HEK293 (cell line): ENCODE data around the gene MT1F.

Experiments used
- CTCF ChIA-PET: fragments of 350-600 bp; formaldehyde crosslinking; extraction: SDS; loops from one replicate; lab custom pipeline; 2021; ENCODE audit warnings: antibody characterized with exemption; lab: Yijun Ruan, JAX
- POLR2A ChIA-PET: fragments of 300-600 bp; formaldehyde crosslinking; extraction: SDS; loops from one replicate; lab custom pipeline; 2020; ENCODE audit warnings: antibody characterized with exemption, inconsistent platforms; lab: Yijun Ruan, JAX
- H3K27ac ChIP-seq: fragments of 200-500 bp; sonication (Bioruptor generic); 2 replicates; pipeline ENCODE4 v1.5.1; 2014; ENCODE audit warnings: low read depth, low read length, control low read depth, inconsistent platforms; ENCODE audit errors: extremely low read depth
- H3K36me3 ChIP-seq, 2 experiments: fragments of 200-500 bp in 1 of 2; sonication (Bioruptor generic) in 1 of 2; 1 replicate in 1 of 2; 2 replicates in 1 of 2; pipeline ENCODE4 v1.5.1; 2014 to 2017; ENCODE audit warnings: inconsistent platforms in 2 of 2, low read length in 2 of 2; ENCODE audit not compliant: control insufficient read depth in 2 of 2, insufficient read depth in 1 of 2
- H3K4me1 ChIP-seq: fragments of 200-500 bp; sonication (Bioruptor generic); 2 replicates; pipeline ENCODE4 v1.5.1; 2014; ENCODE audit warnings: mild to moderate bottlenecking, low read length, inconsistent platforms; ENCODE audit not compliant: control insufficient read depth, insufficient read depth
- H3K4me3 ChIP-seq: 2 replicates; pipeline ENCODE4 v1.5.1; 2011; ENCODE audit warnings: low read depth, mild to moderate bottlenecking, control low read depth, low read length, moderate library complexity
- H3K9me3 ChIP-seq: fragments of 200-500 bp; sonication (Bioruptor generic); 2 replicates; pipeline ENCODE4 v1.5.1; 2014; ENCODE audit warnings: low read depth, low read length, inconsistent platforms; ENCODE audit not compliant: control insufficient read depth, insufficient read depth
- BCL11A ChIP-seq: fragments of 450-650 bp; formaldehyde crosslinking; IDR thresholded peaks from 2 replicates; pipeline ENCODE4 v1.5.1; 2016; ENCODE audit warnings: low read depth, missing biosample characterization, missing genetic modification characterization
- BCL11B ChIP-seq: fragments of 450-650 bp; formaldehyde crosslinking; IDR thresholded peaks from 2 replicates; pipeline ENCODE4 v1.5.1; 2016; ENCODE audit warnings: low read depth, missing biosample characterization, missing genetic modification characterization
- HOXA7 ChIP-seq: sonication (generic); formaldehyde crosslinking; IDR thresholded peaks from 2 replicates; pipeline ENCODE4 v1.8.1; 2022; ENCODE audit warnings: missing genetic modification reagents, borderline replicate concordance
- RBAK ChIP-seq: fragments of 450-650 bp; formaldehyde crosslinking; IDR thresholded peaks from 2 replicates; pipeline ENCODE4 v1.5.1; 2016; ENCODE audit warnings: missing biosample characterization, missing genetic modification characterization
- SCRT2 ChIP-seq: fragments of 450-650 bp; formaldehyde crosslinking; IDR thresholded peaks from 2 replicates; pipeline ENCODE4 v1.5.1; 2016; ENCODE audit warnings: missing biosample characterization, missing genetic modification characterization
- SP2 ChIP-seq: fragments of 450-650 bp; formaldehyde crosslinking; IDR thresholded peaks from 2 replicates; pipeline ENCODE4 v1.5.1; 2016; ENCODE audit warnings: missing biosample characterization, missing genetic modification characterization
- ZBTB10 ChIP-seq: fragments of 450-650 bp; formaldehyde crosslinking; IDR thresholded peaks from 2 replicates; pipeline ENCODE4 v1.5.1; 2016; ENCODE audit warnings: missing biosample characterization, missing genetic modification characterization
- ZBTB11 ChIP-seq: fragments of 450-650 bp; formaldehyde crosslinking; conservative IDR thresholded peaks from 2 replicates; pipeline ENCODE4 v1.5.1; 2016; ENCODE audit warnings: low read depth, missing biosample characterization, missing genetic modification characterization
- ZBTB48 ChIP-seq: fragments of 450-650 bp; formaldehyde crosslinking; IDR thresholded peaks from 2 replicates; pipeline ENCODE4 v1.5.1; 2016; ENCODE audit warnings: missing biosample characterization, missing genetic modification characterization
- ZBTB8A ChIP-seq: fragments of 450-650 bp; formaldehyde crosslinking; IDR thresholded peaks from 2 replicates; pipeline ENCODE4 v1.5.1; 2016; ENCODE audit warnings: missing biosample characterization, missing genetic modification characterization
- ZNF138 ChIP-seq: fragments of 450-650 bp; formaldehyde crosslinking; IDR thresholded peaks from 2 replicates; pipeline ENCODE4 v1.5.1; 2016; ENCODE audit warnings: missing biosample characterization, missing genetic modification characterization, borderline replicate concordance
- ZNF19 ChIP-seq: fragments of 450-650 bp; formaldehyde crosslinking; IDR thresholded peaks from 2 replicates; pipeline ENCODE4; 2016; ENCODE audit warnings: missing biosample characterization, missing genetic modification characterization, low read depth
- ZNF221 ChIP-seq: fragments of 450-650 bp; formaldehyde crosslinking; IDR thresholded peaks from 2 replicates; pipeline ENCODE4 v1.5.1; 2017; ENCODE audit warnings: missing biosample characterization, missing genetic modification characterization, borderline replicate concordance
- ZNF292 ChIP-seq: fragments of 450-650 bp; formaldehyde crosslinking; IDR thresholded peaks from 2 replicates; pipeline ENCODE4 v1.5.1; 2016; ENCODE audit warnings: low read depth, missing biosample characterization, missing genetic modification characterization, borderline replicate concordance
- ZNF324 ChIP-seq: fragments of 450-650 bp; formaldehyde crosslinking; IDR thresholded peaks from 2 replicates; pipeline ENCODE4 v1.5.1; 2016; ENCODE audit warnings: missing biosample characterization, missing genetic modification characterization
- ZNF341 ChIP-seq: fragments of 450-650 bp; formaldehyde crosslinking; IDR thresholded peaks from 2 replicates; pipeline ENCODE4; 2016; ENCODE audit warnings: low read depth, missing biosample characterization, missing genetic modification characterization
- ZNF510 ChIP-seq: fragments of 450-650 bp; formaldehyde crosslinking; IDR thresholded peaks from 2 replicates; pipeline ENCODE4 v1.5.1; 2018; ENCODE audit warnings: mild to moderate bottlenecking, missing genetic modification characterization, missing biosample characterization; ENCODE audit not compliant: insufficient replicate concordance
- ZNF571 ChIP-seq: fragments of 450-650 bp; formaldehyde crosslinking; IDR thresholded peaks from 2 replicates; pipeline ENCODE4 v1.5.0; 2017; ENCODE audit warnings: missing biosample characterization, missing genetic modification characterization
- ZNF670 ChIP-seq: fragments of 450-650 bp; formaldehyde crosslinking; IDR thresholded peaks from 2 replicates; pipeline ENCODE4 v1.5.1; 2016; ENCODE audit warnings: missing biosample characterization, missing genetic modification characterization, low read depth
- ZNF707 ChIP-seq: fragments of 450-650 bp; formaldehyde crosslinking; IDR thresholded peaks from 2 replicates; pipeline ENCODE4 v1.5.1; 2016; ENCODE audit warnings: missing biosample characterization, missing genetic modification characterization
- ZNF837 ChIP-seq: fragments of 450-650 bp; formaldehyde crosslinking; IDR thresholded peaks from 2 replicates; pipeline ENCODE4 v1.5.1; 2016; ENCODE audit warnings: missing biosample characterization, missing genetic modification characterization
- ZNF843 ChIP-seq: fragments of 450-650 bp; formaldehyde crosslinking; IDR thresholded peaks from 2 replicates; pipeline ENCODE4 v1.5.1; 2016; ENCODE audit warnings: missing biosample characterization, missing genetic modification characterization
- TF ChIP-seq, protein P1 (sequence below): fragments of 450-650 bp; formaldehyde crosslinking; IDR thresholded peaks from 2 replicates; pipeline ENCODE4; 2016; ENCODE audit warnings: missing biosample characterization, missing genetic modification characterization
- TF ChIP-seq, protein P2 (sequence below): fragments of 450-650 bp; formaldehyde crosslinking; IDR thresholded peaks from 2 replicates; pipeline ENCODE4 v1.5.1; 2016; ENCODE audit warnings: missing biosample characterization, missing genetic modification characterization
- TF ChIP-seq, protein P3 (sequence below): IDR thresholded peaks from 2 replicates; pipeline ENCODE4 v1.6.1; 2011; ENCODE audit warnings: mild to moderate bottlenecking, low read depth, low read length, borderline replicate concordance

The MT1F gene

DNA sequence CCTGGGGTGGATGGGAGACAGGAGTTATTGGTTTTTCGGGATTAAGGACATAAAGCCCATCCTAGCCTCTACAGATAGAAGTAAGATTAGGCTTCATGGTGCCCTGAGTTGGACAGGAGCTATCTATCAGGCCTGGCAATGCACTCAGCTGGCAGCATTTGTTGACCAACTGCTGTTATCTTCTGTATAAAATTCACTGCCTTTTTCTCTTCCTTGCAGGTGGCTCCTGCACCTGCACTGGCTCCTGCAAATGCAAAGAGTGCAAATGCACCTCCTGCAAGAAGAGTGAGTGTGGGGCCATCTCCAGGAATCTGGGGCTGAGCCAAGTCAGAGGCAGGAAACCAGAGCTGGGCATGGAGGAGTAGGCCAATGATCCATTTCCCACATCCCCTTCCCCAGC is 18.7 kb upstream of the MT1F start:
- POLR2A ChIA-PET, result no interaction called here
- no peaks in the 10 kb centered on the region for H3K36me3 ChIP-seq
- TF ChIP-seq ZNF221 (tag by site-specific recombination) (no peak), ZNF324 (tag by site-specific recombination) (no peak), ZNF19 (tag by site-specific recombination) (no peak), BCL11A (tag by site-specific recombination) (no peak), ZNF837 (tag by site-specific recombination) (no peak), ZNF341 (tag by site-specific recombination) (no peak), ZNF707 (tag by site-specific recombination) (no peak), SP2 (tag by site-specific recombination) (no peak), ZNF138 (tag by site-specific recombination) (no peak), ZNF571 (tag by site-specific recombination) (no peak), ZBTB8A (no peak), ZBTB11 (tag by site-specific recombination) (no peak), ZBTB48 (tag by site-specific recombination) (no peak)
- TF ChIP-seq, protein P1, sequence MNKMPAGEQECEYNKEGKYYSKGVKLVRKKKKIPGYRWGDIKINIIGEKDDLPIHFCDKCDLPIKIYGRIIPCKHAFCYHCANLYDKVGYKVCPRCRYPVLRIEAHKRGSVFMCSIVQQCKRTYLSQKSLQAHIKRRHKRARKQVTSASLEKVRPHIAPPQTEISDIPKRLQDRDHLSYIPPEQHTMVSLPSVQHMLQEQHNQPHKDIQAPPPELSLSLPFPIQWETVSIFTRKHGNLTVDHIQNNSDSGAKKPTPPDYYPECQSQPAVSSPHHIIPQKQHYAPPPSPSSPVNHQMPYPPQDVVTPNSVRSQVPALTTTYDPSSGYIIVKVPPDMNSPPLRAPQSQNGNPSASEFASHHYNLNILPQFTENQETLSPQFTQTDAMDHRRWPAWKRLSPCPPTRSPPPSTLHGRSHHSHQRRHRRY (tag by site-specific recombination), result no peak
- TF ChIP-seq, protein P2, sequence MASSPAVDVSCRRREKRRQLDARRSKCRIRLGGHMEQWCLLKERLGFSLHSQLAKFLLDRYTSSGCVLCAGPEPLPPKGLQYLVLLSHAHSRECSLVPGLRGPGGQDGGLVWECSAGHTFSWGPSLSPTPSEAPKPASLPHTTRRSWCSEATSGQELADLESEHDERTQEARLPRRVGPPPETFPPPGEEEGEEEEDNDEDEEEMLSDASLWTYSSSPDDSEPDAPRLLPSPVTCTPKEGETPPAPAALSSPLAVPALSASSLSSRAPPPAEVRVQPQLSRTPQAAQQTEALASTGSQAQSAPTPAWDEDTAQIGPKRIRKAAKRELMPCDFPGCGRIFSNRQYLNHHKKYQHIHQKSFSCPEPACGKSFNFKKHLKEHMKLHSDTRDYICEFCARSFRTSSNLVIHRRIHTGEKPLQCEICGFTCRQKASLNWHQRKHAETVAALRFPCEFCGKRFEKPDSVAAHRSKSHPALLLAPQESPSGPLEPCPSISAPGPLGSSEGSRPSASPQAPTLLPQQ (tag by site-specific recombination), result no peak
- TF ChIP-seq, all 188 proteins: peak for 0
- no peaks in the 10 kb centered on the region for H3K4me1 ChIP-seq
- H3K27ac ChIP-seq, result no peak overlapping the region
- no peak overlapping the region for H3K4me3 ChIP-seq
- no peaks in the 10 kb centered on the region for H3K9me3 ChIP-seq
- CTCF ChIA-PET, result interaction anchor here (0.5 to 0.7 kb wide), 2 partner anchors 12 to 35 kb away, joined by 3 read pairs; no protein-coding TSS in a partner anchor

DNA sequence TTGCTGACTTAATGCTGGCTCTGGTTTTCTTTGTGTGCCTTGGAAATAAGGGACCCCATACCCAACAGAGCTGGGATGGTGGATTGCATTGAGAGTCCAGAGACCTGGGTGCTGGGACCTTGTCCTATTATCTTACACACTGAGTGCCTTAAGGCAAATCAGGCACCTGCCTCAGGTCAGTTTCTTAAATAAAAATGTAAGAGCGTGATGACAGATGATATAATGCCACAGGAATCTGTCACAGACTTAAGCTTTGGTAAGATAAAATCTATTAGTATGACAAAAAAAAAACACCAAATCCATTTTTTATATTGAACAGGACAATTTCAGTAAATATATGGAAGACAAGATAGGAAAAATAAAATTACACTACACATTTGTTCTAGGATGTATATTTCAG is 17.7 kb upstream of the MT1F start:
- Histone ChIP-seq H3K4me3 (no peak overlapping the region), H3K9me3 (no peaks in the 10 kb centered on the region), H3K36me3 (no peaks in the 10 kb centered on the region), H3K27ac (no peak overlapping the region), H3K4me1 (no peaks in the 10 kb centered on the region)
- POLR2A ChIA-PET, result no interaction called here
- CTCF ChIA-PET, result interaction anchor here (1.1 kb wide), 1 partner anchor 62 kb away, joined by 4 read pairs; no protein-coding TSS in a partner anchor
- TF ChIP-seq HOXA7 (CRISPR knock-in tag) (no peak), BCL11B (no peak), SCRT2 (tag by site-specific recombination) (no peak), ZNF571 (tag by site-specific recombination) (no peak), ZNF292 (no peak), ZNF510 (tag by site-specific recombination) (no peak), ZNF843 (no peak), RBAK (tag by site-specific recombination) (no peak), ZBTB10 (tag by site-specific recombination) (no peak), ZNF670 (tag by site-specific recombination) (no peak)
- TF ChIP-seq, protein P3, sequence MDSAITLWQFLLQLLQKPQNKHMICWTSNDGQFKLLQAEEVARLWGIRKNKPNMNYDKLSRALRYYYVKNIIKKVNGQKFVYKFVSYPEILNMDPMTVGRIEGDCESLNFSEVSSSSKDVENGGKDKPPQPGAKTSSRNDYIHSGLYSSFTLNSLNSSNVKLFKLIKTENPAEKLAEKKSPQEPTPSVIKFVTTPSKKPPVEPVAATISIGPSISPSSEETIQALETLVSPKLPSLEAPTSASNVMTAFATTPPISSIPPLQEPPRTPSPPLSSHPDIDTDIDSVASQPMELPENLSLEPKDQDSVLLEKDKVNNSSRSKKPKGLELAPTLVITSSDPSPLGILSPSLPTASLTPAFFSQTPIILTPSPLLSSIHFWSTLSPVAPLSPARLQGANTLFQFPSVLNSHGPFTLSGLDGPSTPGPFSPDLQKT, result no peak
